Raji (cell line): ENCODE measurements around the gene TERT.

ENCODE experiments used
- POLR2A ChIP-seq: IDR thresholded peaks from 2 replicates; pipeline ENCODE4 v1.6.1; 2011; ENCODE audit warnings: low read depth, low read length, control low read depth; ENCODE audit not compliant: insufficient read depth

TERT gene

GRCh38 chr5:1213508-1214162 is 81.2 kb downstream of the TERT start:
- no peak for TF ChIP-seq POLR2A

- no peak for TF ChIP-seq POLR2A
These were observed 82.0 kb downstream of the TERT start for GRCh38 chr5:1212881-1213280.

- TF ChIP-seq POLR2A: no peak
These were observed 82.6 kb downstream of the TERT start for GRCh38 chr5:1212271-1212670.

- no peak for TF ChIP-seq POLR2A
These were observed 83.2 kb downstream of the TERT start for GRCh38 chr5:1211701-1212100.

GRCh38 chr5:1210832-1211251 is 84.0 kb downstream of the TERT start:
- TF ChIP-seq POLR2A: no peak

- TF ChIP-seq POLR2A: no peak
These were observed 84.7 kb downstream of the TERT start for GRCh38 chr5:1209896-1210776.

GRCh38 chr5:1209489-1209852 is 85.4 kb downstream of the TERT start:
- TF ChIP-seq POLR2A: no peak

GRCh38 chr5:1208743-1209488 is 86.0 kb downstream of the TERT start:
- no peak for TF ChIP-seq POLR2A

GRCh38 chr5:1208221-1208742 is 86.6 kb downstream of the TERT start:
- TF ChIP-seq POLR2A: no peak

GRCh38 chr5:1207555-1207954 is 87.3 kb downstream of the TERT start:
- no peak for TF ChIP-seq POLR2A

- TF ChIP-seq POLR2A: no peak
These were observed 88.1 kb downstream of the TERT start for GRCh38 chr5:1206521-1207412.

GRCh38 chr5:1205255-1206180 is 89.3 kb downstream of the TERT start:
- no peak for TF ChIP-seq POLR2A

- TF ChIP-seq POLR2A: no peak
These were observed 90.1 kb downstream of the TERT start for GRCh38 chr5:1204693-1205242.
